Calu3 (cell line): ENCODE results near the gene ACTBL2. TPM values are rescaled to one million over a fixed set of nuclear protein-coding genes. Genes with fewer than 3 reads are reported as not detected.

Source experiments
- BruUV-seq: library from RNA; stranded (reverse); fragments of 400-500 nt; replicated peaks from 2 replicates; lab custom pipeline; 2021; lab: Mats Ljungman, UMichigan
- CTCF ChIA-PET: fragments of 300-600 bp; sonication (Branson Sonifier 250); formaldehyde crosslinking; loops from one replicate; lab custom pipeline; 2022; ENCODE audit warnings: antibody characterized with exemption; lab: Charles Lee
- DNase-seq: peaks from one replicate; pipeline ENCODE4 v3.0.0; 2022
- H3K27ac Mint-ChIP-seq: one replicate; pipeline ENCODE4 v1.8.0; 2022; ENCODE audit warnings: mixed read lengths; ENCODE audit not compliant: unreplicated experiment
- H3K27me3 Mint-ChIP-seq: one replicate; pipeline ENCODE4 v1.8.0; 2022; ENCODE audit warnings: mixed read lengths; ENCODE audit not compliant: unreplicated experiment
- H3K36me3 Mint-ChIP-seq: one replicate; pipeline ENCODE4 v1.8.0; 2022; ENCODE audit warnings: mild to moderate bottlenecking, moderate library complexity, mixed read lengths; ENCODE audit not compliant: insufficient read depth, unreplicated experiment
- H3K4me1 Mint-ChIP-seq: one replicate; pipeline ENCODE4 v1.8.0; 2022; ENCODE audit warnings: mild to moderate bottlenecking, low read depth, mixed read lengths; ENCODE audit not compliant: unreplicated experiment
- H3K4me3 Mint-ChIP-seq: one replicate; pipeline ENCODE4 v1.8.0; 2022; ENCODE audit warnings: mild to moderate bottlenecking, low read depth, moderate library complexity, mixed read lengths; ENCODE audit not compliant: unreplicated experiment
- H3K9me3 Mint-ChIP-seq: one replicate; pipeline ENCODE4 v1.8.0; 2022; ENCODE audit warnings: low read depth, mixed read lengths; ENCODE audit not compliant: unreplicated experiment
- CTCF ChIP-seq: fragments of 200-600 bp; IDR thresholded peaks from one replicate; pipeline ENCODE4 v1.8.0; 2022; ENCODE audit warnings: antibody characterized with exemption; ENCODE audit not compliant: unreplicated experiment
- intact Hi-C: fragments of 100-400 bp; cut with micrococcal nuclease; formaldehyde crosslinking; loops from one replicate; pipeline ENCODE4 v1.10.0; 2022; ENCODE audit not compliant: unreplicated experiment
- total RNA-seq: library from RNA; stranded (reverse); gene quantifications from 2 replicates; pipeline ENCODE4 v1.2.3, GENCODE V29; 2022

The ACTBL2 gene
- total RNA-seq, 1 experiment from 2014 or later, result 0.45 TPM

DNA sequence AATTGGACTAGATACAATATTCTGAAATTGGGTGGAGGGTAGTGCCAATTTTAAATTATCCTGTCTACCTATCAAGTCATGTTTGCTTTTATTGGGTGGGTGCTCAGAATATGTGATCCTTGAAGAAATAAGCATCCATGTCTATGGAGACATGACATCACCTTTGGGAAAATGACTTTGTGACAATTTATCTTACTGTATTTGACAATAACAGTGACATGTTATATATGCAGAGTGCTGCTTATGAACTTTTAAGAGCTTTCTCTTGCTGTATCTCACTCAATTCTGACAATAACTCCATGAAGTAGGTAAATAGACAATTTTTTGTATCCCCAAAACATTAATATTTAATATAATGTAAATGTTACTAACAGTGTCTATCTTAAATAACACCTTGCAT, 15.1 kb upstream of the ACTBL2 start:
- intact Hi-C loops, result loop anchor here (2.0 to 10.0 kb wide), 5 partner anchors 130 to 390 kb away; no protein-coding TSS in a partner anchor
- no peak for DNase-seq
- no peak for TF ChIP-seq CTCF
- Mint-ChIP-seq H3K9me3 (no peaks in the 10 kb centered on the region), H3K4me1 (peaks cover 81% of the 10 kb centered on the region), H3K4me3 (no peak overlapping the region), H3K36me3 (no peaks in the 10 kb centered on the region), H3K27ac (no peak overlapping the region), H3K27me3 (no peaks in the 10 kb centered on the region)
- CTCF ChIA-PET, result no interaction called here
- no TSS peak for BruUV-seq

DNA sequence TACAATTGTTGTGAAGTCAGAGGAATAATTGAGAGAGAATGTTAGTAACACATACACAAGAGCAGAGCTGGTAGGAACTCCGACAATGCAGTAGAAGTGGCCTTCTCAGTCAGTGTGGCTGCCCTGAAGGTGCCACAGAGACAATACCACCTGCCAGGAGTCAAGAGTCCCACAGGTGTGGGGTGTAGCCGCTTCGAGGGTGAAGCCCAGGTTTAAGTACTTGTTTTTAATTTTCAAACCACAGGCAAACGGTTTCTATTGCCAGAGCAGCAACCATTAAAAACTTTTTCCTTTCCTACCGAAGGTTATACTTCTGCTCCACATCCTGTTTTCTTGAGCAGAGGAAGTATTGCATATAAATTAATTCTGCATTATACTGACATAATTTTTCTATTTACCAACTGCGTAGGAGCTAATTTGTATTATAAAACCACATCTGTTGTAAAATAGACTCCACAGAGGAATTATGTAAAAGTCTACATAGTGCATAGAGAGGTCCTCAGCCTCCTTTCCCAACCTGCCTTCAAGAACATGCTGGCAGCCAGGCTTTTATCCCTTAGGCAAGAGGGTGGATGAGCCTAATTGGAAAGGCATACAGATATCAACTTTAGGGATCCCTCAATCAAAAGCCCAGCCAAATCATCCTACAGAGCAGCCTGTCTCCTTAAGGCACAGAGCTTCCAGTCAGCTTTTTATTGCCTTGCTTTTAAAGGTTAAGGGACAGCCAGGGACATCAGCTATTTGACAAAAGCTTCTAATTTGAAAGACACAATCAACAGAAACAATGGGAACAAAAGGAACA, 12.9 kb upstream of the ACTBL2 start:
- Mint-ChIP-seq H3K27me3 (no peaks in the 10 kb centered on the region), H3K36me3 (no peaks in the 10 kb centered on the region), H3K4me3 (no peak overlapping the region), H3K27ac (peak overlapping the region; percentile 96), H3K4me1 (peaks cover 77% of the 10 kb centered on the region), H3K9me3 (peaks cover 3% of the 10 kb centered on the region)
- no peak for DNase-seq
- CTCF ChIA-PET, result interaction anchor here (0.9 to 2.0 kb wide), 4 partner anchors 40 to 197 kb away, joined by 3 to 7 read pairs (median 4); no protein-coding TSS in a partner anchor
- intact Hi-C loops, result loop anchor here (2.0 to 10.0 kb wide), 6 partner anchors 39 to 392 kb away; no protein-coding TSS in a partner anchor
- no peak for TF ChIP-seq CTCF
- no TSS peak for BruUV-seq

- CTCF ChIA-PET, result interaction anchor here (1.0 to 2.0 kb wide), 5 partner anchors 38 to 196 kb away, joined by 3 to 7 read pairs (median 3); no protein-coding TSS in a partner anchor
- peaks cover 3% of the 10 kb centered on the region for H3K9me3 Mint-ChIP-seq
- no peaks in the 10 kb centered on the region for H3K27me3 Mint-ChIP-seq
- BruUV-seq, result no TSS peak
- peak overlapping the region; percentile 96 for H3K27ac Mint-ChIP-seq
- H3K4me3 Mint-ChIP-seq, result peak overlapping the region; percentile 51
- H3K4me1 Mint-ChIP-seq, result peaks cover 69% of the 10 kb centered on the region
- intact Hi-C loops, result loop anchor here (1.0 to 10.0 kb wide), 8 partner anchors 38 to 393 kb away; no protein-coding TSS in a partner anchor
- H3K36me3 Mint-ChIP-seq, result no peaks in the 10 kb centered on the region
- DNase-seq, result peak; percentile 93
- no peak for TF ChIP-seq CTCF
These were observed 11.8 kb upstream of the ACTBL2 start for GRCh38 chr5:57494104-57495098.

GRCh38 chr5:57493034-57493433, 10.4 kb upstream of the ACTBL2 start:
- BruUV-seq, result no TSS peak
- Mint-ChIP-seq H3K9me3 (peaks cover 3% of the 10 kb centered on the region), H3K27me3 (no peaks in the 10 kb centered on the region), H3K27ac (peak overlapping the region; percentile 96), H3K4me1 (peaks cover 66% of the 10 kb centered on the region), H3K36me3 (no peaks in the 10 kb centered on the region), H3K4me3 (no peak overlapping the region)
- DNase-seq, result no peak
- TF ChIP-seq CTCF, result no peak
- intact Hi-C loops, result loop anchor here (10.0 kb wide), 2 partner anchors 158 to 202 kb away; no protein-coding TSS in a partner anchor
- CTCF ChIA-PET, result interaction anchor here (0.7 to 1.8 kb wide), 2 partner anchors 20 to 57 kb away, joined by 4 read pairs; no protein-coding TSS in a partner anchor
